Measurements from ENCODE around the gene S100A16.
"Not testable (repeated sequence)": the region's sequence is repeated elsewhere in the genome, so short reads cannot be mapped to it uniquely, and the experiment has no call there.

Gene S100A16

GRCh38 chr1:153597206-153597605, 15.7 kb downstream of the S100A16 start:
- TF ChIP-seq, protein P1, sequence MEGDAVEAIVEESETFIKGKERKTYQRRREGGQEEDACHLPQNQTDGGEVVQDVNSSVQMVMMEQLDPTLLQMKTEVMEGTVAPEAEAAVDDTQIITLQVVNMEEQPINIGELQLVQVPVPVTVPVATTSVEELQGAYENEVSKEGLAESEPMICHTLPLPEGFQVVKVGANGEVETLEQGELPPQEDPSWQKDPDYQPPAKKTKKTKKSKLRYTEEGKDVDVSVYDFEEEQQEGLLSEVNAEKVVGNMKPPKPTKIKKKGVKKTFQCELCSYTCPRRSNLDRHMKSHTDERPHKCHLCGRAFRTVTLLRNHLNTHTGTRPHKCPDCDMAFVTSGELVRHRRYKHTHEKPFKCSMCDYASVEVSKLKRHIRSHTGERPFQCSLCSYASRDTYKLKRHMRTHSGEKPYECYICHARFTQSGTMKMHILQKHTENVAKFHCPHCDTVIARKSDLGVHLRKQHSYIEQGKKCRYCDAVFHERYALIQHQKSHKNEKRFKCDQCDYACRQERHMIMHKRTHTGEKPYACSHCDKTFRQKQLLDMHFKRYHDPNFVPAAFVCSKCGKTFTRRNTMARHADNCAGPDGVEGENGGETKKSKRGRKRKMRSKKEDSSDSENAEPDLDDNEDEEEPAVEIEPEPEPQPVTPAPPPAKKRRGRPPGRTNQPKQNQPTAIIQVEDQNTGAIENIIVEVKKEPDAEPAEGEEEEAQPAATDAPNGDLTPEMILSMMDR (IDR thresholded peaks at IDR 0.05; ENCODE audit: borderline replicate concordance, control extremely low read depth, extremely low read depth, insufficient read depth, missing control alignments), result no peak
- no peak for DNase-seq (ENCODE audit: low spot score)
- in situ Hi-C loops (cut with MboI; ENCODE audit: low sequenced_read_pairs, unreplicated experiment), result no loop called here

DNA sequence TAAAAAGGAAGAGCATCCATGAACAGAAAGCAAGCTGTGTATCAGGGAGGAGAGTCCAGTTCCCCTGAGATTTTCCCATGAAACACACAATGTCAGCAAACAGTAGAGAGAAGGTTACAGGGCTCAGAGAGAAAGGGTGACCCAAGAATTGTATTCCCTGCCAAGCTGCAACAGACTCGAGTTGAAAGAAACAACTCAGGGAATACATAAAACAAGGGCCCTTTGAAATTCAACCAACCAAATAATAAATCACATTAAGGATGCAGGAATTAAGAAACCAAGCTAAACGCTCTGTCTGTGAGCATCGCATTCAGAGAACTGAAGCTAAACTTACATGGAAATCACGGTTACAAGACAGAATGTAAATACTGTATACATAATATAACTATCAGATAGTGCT, 20.2 kb downstream of the S100A16 start:
- in situ Hi-C loops (cut with MboI; ENCODE audit: low sequenced_read_pairs, unreplicated experiment), result no loop called here
- TF ChIP-seq, protein P1 (IDR thresholded peaks at IDR 0.05; ENCODE audit: borderline replicate concordance, control extremely low read depth, extremely low read depth, insufficient read depth, missing control alignments), result no peak
- DNase-seq (ENCODE audit: low spot score), result no peak

DNA sequence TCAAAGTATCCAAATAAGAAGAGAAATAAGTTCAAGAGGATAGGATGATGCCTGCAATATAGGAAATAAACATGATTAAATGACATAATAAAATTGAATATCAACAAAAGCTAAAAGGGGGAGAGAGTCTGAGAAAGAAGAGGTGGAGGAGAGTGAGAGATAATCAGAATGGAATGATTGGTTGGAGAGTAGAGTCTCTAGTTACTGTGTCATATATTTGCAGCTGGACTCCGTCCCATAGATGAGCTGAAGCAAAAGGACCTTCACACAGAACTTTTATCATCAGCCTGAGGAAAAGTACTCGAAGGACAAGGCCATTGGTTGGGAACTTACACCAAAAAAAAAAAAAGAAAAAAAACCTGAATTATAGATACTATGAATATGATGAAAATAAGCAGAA, 24.5 kb downstream of the S100A16 start:
- no peak for DNase-seq (ENCODE audit: low spot score)
- in situ Hi-C loops (cut with MboI; ENCODE audit: low sequenced_read_pairs, unreplicated experiment), result no loop called here
- TF ChIP-seq, protein P1 (IDR thresholded peaks at IDR 0.05; ENCODE audit: borderline replicate concordance, control extremely low read depth, extremely low read depth, insufficient read depth, missing control alignments), result no peak

DNA sequence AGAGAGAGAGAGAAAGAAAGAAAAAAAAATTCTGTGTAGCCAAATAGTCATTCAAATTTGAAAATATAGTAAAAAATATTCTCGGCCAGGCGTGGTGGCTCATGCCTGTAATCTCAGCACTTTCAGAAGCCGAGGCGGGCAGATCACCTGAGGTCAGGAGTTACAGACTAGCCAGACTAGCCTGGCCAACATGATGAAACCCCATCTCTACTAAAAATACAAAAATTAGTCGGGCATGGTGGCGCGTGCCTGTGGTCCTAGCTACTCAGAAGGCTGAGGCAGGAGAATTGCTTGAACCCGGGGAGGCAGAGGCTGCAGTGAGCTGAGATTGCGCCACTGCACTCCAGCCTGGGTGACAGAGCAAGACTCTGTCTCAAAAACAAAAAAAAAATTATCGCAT, 24.9 kb downstream of the S100A16 start:
- in situ Hi-C loops (cut with MboI; ENCODE audit: low sequenced_read_pairs, unreplicated experiment); DNase-seq (ENCODE audit: low spot score): not testable (repeated sequence)

DNA sequence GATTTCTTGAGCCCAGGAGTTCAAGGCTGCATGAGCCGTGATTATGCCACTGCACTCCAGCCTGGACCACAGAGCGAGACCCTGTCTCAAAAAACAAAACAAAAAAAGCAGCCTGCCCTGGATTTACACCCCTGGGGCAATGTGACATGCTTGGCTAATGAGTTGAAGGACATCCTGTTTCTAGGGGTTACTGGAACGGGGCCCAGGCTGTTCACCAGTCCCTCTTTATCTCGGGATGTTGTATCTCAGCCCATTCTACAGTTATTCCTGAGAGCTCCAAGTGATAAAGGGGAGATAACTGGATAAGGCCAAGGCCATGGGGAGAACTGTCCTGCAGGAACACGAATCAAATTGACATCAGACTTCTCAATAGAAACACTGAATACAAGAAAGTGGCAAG, 25.6 kb downstream of the S100A16 start:
- no peak for DNase-seq (ENCODE audit: low spot score)
- in situ Hi-C loops (cut with MboI; ENCODE audit: low sequenced_read_pairs, unreplicated experiment), result no loop called here
- TF ChIP-seq, protein P1 (IDR thresholded peaks at IDR 0.05; ENCODE audit: borderline replicate concordance, control extremely low read depth, extremely low read depth, insufficient read depth, missing control alignments), result no peak

DNA sequence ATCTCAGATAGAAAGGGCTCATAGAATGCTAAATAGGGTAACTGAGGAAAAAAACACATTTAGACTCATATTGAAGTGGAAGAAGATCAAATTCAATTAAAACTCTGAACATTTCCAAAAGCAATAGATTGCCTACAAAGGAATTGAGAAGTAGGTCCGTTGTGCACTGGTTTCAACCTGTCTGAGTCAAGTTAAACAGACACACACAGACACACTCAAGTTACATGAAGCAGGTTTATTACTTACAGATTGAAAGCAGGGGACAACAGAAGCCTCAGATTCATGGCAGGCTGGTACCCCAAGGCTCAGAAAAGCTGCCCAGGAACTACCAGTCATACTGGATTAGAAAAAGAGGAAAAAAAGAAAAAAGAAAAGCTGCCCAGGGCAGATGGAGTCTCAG, 26.6 kb downstream of the S100A16 start:
- no peak for DNase-seq (ENCODE audit: low spot score)
- TF ChIP-seq, protein P1 (IDR thresholded peaks at IDR 0.05; ENCODE audit: borderline replicate concordance, control extremely low read depth, extremely low read depth, insufficient read depth, missing control alignments), result no peak
- in situ Hi-C loops (cut with MboI; ENCODE audit: low sequenced_read_pairs, unreplicated experiment), result no loop called here

GRCh38 chr1:153585006-153585405, 27.9 kb downstream of the S100A16 start:
- no peak for DNase-seq (ENCODE audit: low spot score)
- in situ Hi-C loops (cut with MboI; ENCODE audit: low sequenced_read_pairs, unreplicated experiment), result no loop called here
- TF ChIP-seq, protein P1 (IDR thresholded peaks at IDR 0.05; ENCODE audit: borderline replicate concordance, control extremely low read depth, extremely low read depth, insufficient read depth, missing control alignments), result no peak
